GM10248 (cell line): ENCODE measurements around the gene DTD2.
"Not testable (repeated sequence)": the region's sequence is repeated elsewhere in the genome, so short reads cannot be mapped to it uniquely, and the experiment has no call there.

Experiments used
- CTCF ChIA-PET: fragments of 300-600 bp; sonication (Branson Sonifier 250); formaldehyde crosslinking; extraction: SDS; loops from one replicate; lab custom pipeline; 2021; ENCODE audit warnings: antibody characterized with exemption; lab: Yijun Ruan, JAX
- POLR2A ChIA-PET: fragments of 350-650 bp; sonication (Branson Sonifier 250); formaldehyde crosslinking; extraction: SDS; loops from one replicate; lab custom pipeline; 2020; ENCODE audit warnings: antibody characterized with exemption; lab: Yijun Ruan, JAX
- DNase-seq: peaks from one replicate; pipeline ENCODE4 v3.0.0; 2012; ENCODE audit errors: extremely low spot score
- CTCF ChIP-seq: IDR thresholded peaks from 2 replicates; pipeline ENCODE4 v1.5.1; 2012; ENCODE audit warnings: mild to moderate bottlenecking, low read depth; ENCODE audit errors: extremely low read depth, missing control alignments, control extremely low read depth

Gene DTD2

GRCh38 chr14:31449136-31449535 is 8.2 kb downstream of the DTD2 start:
- CTCF ChIA-PET = interaction anchor here (0.7 to 3.1 kb wide), 10 partner anchors 9 to 575 kb away, joined by 3 to 15 read pairs (median 3); partner anchors contain the start of genes COCH, DTD2, HEATR5A and HECTD1
- DNase-seq = no peak
- POLR2A ChIA-PET = no interaction called here
- TF ChIP-seq CTCF = no peak

- DNase-seq = no peak
- CTCF ChIA-PET = interaction anchor here (1.0 kb wide), 1 partner anchor 18 kb away, joined by 4 read pairs; no protein-coding TSS in a partner anchor
- no peak for TF ChIP-seq CTCF
- POLR2A ChIA-PET = interaction anchor here (1.0 kb wide), 1 partner anchor 25 kb away, joined by 4 read pairs; the partner anchor contains the start of gene HEATR5A
Measured at GRCh38 chr14:31445703-31446102, 11.6 kb downstream of the DTD2 start.

- CTCF ChIA-PET = interaction anchor here (0.9 to 1.0 kb wide), 2 partner anchors 8 to 13 kb away, joined by 3 read pairs; no protein-coding TSS in a partner anchor
- no peak for TF ChIP-seq CTCF
- POLR2A ChIA-PET = no interaction called here
- no peak for DNase-seq
Measured at GRCh38 chr14:31442284-31442683, 15.0 kb downstream of the DTD2 start.

GRCh38 chr14:31441273-31442111 is 15.8 kb downstream of the DTD2 start:
- ChIA-PET POLR2A (no interaction called here), CTCF (interaction anchor here (0.9 to 1.0 kb wide), 2 partner anchors 8 to 12 kb away, joined by 3 read pairs; no protein-coding TSS in a partner anchor)
- no peak for DNase-seq

GRCh38 chr14:31440280-31440679 is 17.0 kb downstream of the DTD2 start:
- TF ChIP-seq CTCF = no peak
- ChIA-PET CTCF (interaction anchor here (2.2 kb wide), 1 partner anchor 9 kb away, joined by 10 read pairs; no protein-coding TSS in a partner anchor), POLR2A (no interaction called here)
- DNase-seq = no peak

More at GRCh38 chr14:31441273-31442111, 15.8 kb downstream of the DTD2 start:
- no peak for TF ChIP-seq CTCF

GRCh38 chr14:31439561-31439960 is 17.7 kb downstream of the DTD2 start:
- ChIA-PET POLR2A (no interaction called here), CTCF (interaction anchor here (1.3 to 2.2 kb wide), 2 partner anchors 10 to 44 kb away, joined by 3 to 10 read pairs; no protein-coding TSS in a partner anchor)
- no peak for DNase-seq
- TF ChIP-seq CTCF = no peak

GRCh38 chr14:31437045-31437691 is 20.1 kb downstream of the DTD2 start:
- POLR2A ChIA-PET, CTCF ChIA-PET, DNase-seq: not testable (repeated sequence)
